ENCODE results near the gene LSM11.
A peak's percentile ranks its signal among the peaks of the same experiment; 100 is the strongest.
"Not testable (repeated sequence)": the region's sequence is repeated elsewhere in the genome, so short reads cannot be mapped to it uniquely, and the experiment has no call there.

The LSM11 gene

GRCh38 chr5:157743163-157744050 lies at the start of gene LSM11:
Gene LSM11 (plus strand): TSS chr5:157743712. CDS start chr5:157743751, 39 bp downstream.
- DNase-seq (ENCODE audit: low read depth in 2 of 2, low spot score in 1 of 2): peak; percentile 77 to 81

DNA sequence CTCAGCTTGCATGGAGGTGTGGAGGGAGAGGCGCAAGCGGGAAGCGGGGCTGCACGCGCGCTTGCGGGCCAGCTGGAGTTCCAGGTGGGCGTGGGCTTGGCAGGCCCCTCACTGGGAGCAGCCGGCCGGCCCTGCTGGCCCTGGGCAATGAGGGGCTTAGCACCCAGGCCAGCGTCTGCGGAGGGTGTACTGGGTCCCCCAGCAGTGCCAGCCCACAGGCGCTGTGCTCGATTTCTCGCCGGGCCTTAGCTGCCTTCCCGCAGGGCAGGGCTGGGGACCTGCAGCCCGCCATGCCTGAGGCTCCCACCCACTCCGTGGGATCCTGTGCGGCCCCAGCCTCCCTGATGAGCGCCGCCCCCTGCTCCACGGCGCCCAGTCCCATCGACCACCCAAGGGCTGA lies 49.7 kb upstream of the LSM11 start:
- not testable (repeated sequence) for DNase-seq (ENCODE audit: low read depth in 2 of 2, low spot score in 1 of 2)

GRCh38 chr5:157696154-157696553 lies 47.4 kb upstream of the LSM11 start:
- not testable (repeated sequence) for DNase-seq (ENCODE audit: low read depth in 2 of 2, low spot score in 1 of 2)

DNA sequence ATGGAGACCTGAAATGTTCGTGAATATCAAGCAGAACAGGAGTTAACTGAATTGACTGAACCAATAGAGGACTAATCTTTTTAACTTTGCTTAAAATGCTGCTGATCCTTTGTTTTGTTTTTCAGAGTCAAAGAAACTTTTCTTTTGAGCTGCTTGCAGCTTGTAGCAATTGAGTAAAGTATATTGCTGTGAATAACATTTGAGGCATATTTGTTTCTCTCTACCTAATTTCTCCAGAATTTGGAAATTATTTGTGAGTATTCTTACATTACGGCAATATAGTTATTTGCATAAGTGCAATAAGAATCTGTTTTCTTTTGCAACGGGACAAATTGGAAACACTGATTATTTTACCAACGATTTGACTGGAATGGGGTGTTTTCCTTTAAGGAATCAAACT lies 44.8 kb upstream of the LSM11 start:
- DNase-seq (ENCODE audit: low read depth in 2 of 2, low spot score in 1 of 2): not testable (repeated sequence)

DNA sequence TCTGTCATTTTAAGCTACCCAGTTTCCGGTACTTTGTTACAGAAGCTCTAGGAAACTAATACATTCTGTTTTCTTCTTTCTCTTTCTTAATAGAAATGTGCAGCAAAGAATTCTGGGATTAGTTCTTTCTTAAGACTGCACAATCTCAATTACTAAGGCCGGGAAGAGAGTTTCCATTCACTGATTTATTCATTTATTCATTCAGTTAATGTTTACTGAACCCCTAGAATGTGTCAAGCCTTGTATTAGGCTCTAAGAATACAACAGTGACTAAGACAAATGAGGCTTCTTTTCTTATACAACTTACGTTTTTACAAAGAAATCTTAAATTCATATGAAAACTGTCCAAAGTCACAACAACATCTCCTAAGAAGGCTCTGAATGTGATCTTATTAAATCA lies 39.8 kb upstream of the LSM11 start:
- no peak for DNase-seq (ENCODE audit: low read depth in 2 of 2, low spot score in 1 of 2)

DNA sequence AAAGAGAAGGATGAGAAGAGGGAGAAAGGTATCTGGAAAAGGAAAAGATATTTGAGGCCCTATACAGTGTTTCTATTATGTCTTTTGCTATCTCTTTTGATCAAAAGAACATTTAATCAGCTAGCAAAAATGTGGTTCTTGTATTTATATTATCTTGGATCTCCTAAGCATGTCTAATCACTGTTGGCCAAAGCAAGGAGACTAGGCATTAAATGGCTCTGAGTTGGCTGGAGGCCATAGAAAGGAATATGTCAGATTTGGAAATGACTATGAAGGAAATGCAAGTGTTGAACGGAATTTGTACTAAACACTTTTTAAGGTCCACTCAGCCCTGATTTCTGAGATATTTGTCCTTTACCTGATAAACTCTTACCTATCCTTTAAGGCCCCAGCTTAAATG lies 34.6 kb upstream of the LSM11 start:
- DNase-seq (ENCODE audit: low read depth in 2 of 2, low spot score in 1 of 2): no peak

DNA sequence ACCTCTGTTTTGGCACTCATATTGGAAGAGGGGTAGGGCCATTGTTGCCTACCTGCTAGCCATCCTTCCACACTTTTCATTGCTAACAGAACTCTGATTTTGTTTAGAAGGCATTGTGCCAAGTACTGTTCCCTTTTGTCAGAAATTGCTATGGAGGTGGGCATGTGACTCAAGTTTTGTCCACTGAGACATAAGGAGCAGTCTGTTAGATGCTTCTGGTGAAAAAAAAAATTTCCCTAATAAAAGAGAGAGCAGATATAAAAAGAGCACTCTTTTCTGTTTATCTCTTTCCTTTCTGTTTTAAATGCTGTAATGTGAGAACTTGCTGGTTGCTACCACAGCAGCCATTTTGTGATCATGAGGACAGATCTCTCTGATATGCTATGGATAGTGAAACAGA lies 34.2 kb upstream of the LSM11 start:
- no peak for DNase-seq (ENCODE audit: low read depth in 2 of 2, low spot score in 1 of 2)

DNA sequence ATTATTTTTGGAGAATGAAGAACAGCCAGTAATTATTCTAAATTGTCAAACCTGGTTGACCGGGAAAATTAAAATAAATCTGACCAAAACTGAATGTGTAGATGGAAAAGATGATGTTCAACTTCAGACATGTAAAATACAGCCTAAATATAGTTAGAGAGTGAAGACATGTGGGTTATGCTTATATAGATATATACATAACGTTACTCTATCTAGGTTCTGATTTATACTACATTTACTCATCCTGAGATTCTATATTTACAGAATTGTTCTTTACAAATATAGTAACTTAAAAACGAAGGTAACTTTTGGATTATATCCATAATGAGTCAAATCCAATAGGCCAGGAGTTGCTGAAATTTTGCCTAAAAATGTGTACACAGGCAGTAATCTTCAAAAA lies 33.1 kb upstream of the LSM11 start:
- no peak for DNase-seq (ENCODE audit: low read depth in 2 of 2, low spot score in 1 of 2)

DNA sequence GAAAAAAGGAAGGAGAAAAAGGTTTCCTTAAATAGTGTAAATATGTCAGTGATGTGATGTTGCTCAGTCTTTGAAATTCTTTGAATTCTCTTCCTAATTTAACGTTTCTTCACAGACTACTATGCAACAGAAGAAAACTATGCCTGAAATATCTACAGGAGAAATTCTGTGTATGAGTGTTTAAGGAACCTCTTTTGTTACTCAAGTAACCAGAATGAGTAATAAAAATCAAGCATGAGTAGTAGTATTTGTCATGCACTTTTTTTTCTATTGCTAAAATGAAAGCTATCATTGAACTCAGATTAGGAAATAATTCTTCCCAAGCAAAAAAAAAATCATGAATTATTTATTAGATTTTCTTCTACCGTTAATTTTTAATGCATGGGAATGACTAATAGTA lies 32.6 kb upstream of the LSM11 start:
- no peak for DNase-seq (ENCODE audit: low read depth in 2 of 2, low spot score in 1 of 2)

GRCh38 chr5:157713830-157714595 lies 29.5 kb upstream of the LSM11 start:
- no peak for DNase-seq (ENCODE audit: low read depth in 2 of 2, low spot score in 1 of 2)

GRCh38 chr5:157714596-157714864 lies 29.0 kb upstream of the LSM11 start:
- no peak for DNase-seq (ENCODE audit: low read depth in 2 of 2, low spot score in 1 of 2)

GRCh38 chr5:157718519-157718918 lies 25.0 kb upstream of the LSM11 start:
- DNase-seq (ENCODE audit: low read depth in 2 of 2, low spot score in 1 of 2): no peak

- no peak for DNase-seq (ENCODE audit: low read depth in 2 of 2, low spot score in 1 of 2)
Measured at GRCh38 chr5:157719245-157719644, 24.3 kb upstream of the LSM11 start.

DNA sequence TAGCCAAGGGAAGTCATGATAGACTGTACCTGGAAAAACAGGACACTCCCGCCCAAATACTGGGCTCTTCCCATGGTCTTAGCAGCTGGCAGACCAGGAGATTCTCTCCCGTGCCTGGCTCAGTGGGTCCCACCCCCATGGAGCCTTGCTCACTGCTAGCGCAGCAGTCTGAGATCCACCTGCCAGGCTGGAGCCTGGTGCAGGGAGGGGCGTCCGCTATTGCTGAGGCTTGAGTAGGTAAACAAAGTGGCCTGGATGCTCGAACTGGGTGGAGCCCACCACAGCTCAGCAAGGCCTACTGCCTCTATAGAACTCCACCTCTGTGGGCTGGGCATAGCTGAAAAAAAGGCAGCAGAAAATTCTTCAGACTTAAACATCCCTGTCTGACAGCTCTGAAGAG lies 22.4 kb upstream of the LSM11 start:
- no peak for DNase-seq (ENCODE audit: low read depth in 2 of 2, low spot score in 1 of 2)

- DNase-seq (ENCODE audit: low read depth in 2 of 2, low spot score in 1 of 2): not testable (repeated sequence)
Measured at GRCh38 chr5:157722895-157723294, 20.6 kb upstream of the LSM11 start.

DNA sequence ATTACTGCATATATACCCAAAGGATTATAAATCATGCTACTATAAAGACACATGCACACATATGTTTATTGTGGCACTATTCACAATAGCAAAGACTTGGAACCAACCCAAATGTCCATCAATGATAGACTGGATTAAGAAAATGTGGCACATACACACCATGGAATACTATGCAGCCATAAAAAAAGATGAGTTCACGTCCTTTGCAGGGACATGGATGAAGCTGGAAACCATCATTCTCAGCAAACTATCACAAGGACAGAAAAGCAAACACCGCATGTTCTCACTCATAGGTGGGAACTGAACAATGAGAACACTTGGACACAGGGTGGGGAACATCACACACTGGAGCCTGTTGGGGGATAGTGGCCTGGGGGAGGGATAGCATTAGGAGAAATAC lies 16.9 kb upstream of the LSM11 start:
- DNase-seq (ENCODE audit: low read depth in 2 of 2, low spot score in 1 of 2): not testable (repeated sequence)

DNA sequence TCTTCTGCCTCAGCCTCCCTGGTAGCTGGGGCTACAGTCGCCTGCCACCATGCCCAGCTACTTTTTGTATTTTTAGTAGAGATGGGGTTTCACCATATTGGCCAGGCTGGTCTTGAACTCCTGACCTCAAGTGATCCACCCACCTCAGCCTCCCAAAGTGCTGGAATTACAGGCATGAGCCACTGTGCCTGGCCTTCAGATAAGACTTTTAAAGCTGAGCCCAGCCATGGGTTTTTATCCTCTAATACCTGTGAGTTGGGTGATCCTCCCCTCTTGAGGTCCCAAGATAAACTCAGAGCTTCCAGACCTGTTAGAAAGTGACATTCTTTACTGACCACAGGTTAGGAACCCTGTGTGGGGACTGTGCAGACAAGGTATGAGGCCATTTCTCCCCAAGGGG lies 15.7 kb upstream of the LSM11 start:
- DNase-seq (ENCODE audit: low read depth in 2 of 2, low spot score in 1 of 2): not testable (repeated sequence)

GRCh38 chr5:157729858-157730257 lies 13.7 kb upstream of the LSM11 start:
- no peak for DNase-seq (ENCODE audit: low read depth in 2 of 2, low spot score in 1 of 2)

- DNase-seq (ENCODE audit: low read depth in 2 of 2, low spot score in 1 of 2): no peak
Measured at GRCh38 chr5:157730900-157731271, 12.6 kb upstream of the LSM11 start.

GRCh38 chr5:157731272-157732129 lies 12.0 kb upstream of the LSM11 start, which contains the start of gene THG1L:
Gene THG1L (plus strand): TSS chr5:157731420. CDS start chr5:157731441, 21 bp downstream.
- peak; percentile 96 to 98 for DNase-seq (ENCODE audit: low read depth in 2 of 2, low spot score in 1 of 2)

DNA sequence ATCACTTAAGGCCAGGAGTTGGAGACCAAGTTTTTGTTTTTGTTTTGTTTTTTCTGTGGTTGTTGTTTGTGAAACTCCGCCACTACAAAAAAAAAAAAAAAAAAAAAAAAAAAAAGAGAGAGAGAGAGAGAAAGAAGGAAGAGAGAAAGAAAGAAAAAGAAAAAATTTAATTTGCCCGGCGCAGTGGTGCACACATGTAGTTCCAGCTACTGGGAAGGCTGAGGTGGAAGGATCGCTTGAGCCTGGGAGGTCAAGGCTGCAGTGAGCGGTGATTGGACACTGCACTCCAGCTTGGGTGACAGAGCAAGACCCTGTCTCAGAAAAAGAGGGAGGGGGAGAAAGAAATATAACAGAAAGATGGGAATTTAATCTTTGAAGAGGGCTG lies 11.4 kb upstream of the LSM11 start:
- DNase-seq (ENCODE audit: low read depth in 2 of 2, low spot score in 1 of 2): no peak
